ENCODE results near the gene RPSA.

The RPSA gene

GRCh38 chr3:39460677-39461076, 54.2 kb downstream of the RPSA start:
- DNase-seq = no peak
